Measurements from ENCODE around the gene ATP8A2.
"Not testable (repeated sequence)": the region's sequence is repeated elsewhere in the genome, so short reads cannot be mapped to it uniquely, and the experiment has no call there.

ATP8A2 gene

GRCh38 chr13:25932365-25932764 lies 560.6 kb downstream of the ATP8A2 start:
- no peak for DNase-seq

DNA sequence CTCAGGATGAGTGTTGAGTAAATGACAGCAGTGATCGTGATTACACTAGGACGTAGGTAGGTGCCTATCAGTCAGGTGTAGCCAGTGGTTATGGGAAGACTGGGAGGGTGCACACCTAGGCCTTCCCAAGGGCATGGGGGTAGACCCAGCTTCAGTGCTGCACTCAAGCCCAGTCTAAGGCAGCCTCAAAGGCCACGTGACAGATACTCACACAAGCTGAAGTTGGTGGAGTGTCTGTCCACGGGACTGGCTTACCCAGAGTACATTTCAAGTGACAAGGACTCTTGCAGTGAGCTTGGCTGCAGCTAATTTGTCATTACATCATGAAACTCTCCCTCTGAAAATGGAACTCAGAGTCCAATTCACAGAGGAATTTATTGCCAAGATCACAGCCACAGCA lies 561.7 kb downstream of the ATP8A2 start:
- DNase-seq: no peak

DNA sequence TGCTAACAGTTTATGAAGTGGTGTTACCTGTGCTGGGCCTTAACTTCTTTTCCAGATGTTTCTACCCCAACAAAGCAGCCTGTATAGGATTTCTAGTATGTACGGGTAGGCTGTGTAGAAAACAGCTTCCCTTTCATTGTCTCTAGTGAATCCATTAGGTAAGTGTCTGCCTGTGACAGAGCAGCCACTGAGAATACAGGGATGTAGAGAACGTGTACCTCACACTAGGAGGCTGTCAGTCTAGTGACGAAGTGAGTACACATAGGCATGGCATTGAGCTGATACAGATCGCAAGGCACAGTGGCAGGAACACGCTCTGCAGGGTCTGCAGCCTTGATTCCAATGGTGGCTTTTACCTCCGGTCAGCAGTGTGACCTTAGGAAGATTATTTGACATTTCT lies 562.4 kb downstream of the ATP8A2 start:
- no peak for DNase-seq

DNA sequence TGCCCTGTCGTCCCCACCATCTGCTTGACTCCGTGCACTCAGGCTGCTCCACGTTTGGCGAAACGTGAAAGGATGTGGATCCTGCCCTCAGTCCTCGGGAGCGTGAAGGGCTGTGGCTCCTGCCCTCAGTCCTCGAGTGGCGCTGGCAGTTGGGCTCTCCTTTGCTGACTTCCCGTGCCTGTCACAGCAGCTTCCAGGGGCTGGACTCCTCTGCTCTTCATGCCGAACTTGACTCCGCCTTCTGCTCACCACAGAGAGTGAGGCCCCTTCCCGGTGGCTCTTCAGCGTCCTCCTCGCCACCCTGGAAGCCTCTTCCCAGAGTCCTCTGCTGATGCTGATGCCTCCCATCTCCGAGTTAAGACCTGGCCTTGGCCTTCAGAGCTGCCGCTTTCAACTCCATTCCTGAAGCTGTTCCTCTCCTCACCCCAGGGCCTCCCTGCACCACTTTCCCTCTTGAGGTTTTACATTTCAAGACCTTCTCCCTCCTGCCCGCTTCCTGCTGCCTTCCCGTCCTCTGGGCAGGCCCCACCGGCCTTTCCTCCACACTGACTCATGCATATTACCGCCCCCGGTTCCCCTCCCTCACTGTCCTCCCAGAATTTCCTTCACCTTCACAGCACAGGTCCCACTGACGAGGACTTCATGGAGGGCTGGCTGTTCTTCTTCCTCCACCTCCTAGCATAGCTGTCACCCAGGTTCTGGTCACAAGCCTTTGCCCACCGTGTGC lies 568.4 kb downstream of the ATP8A2 start:
- DNase-seq: no peak

- no peak for DNase-seq
Measured at GRCh38 chr13:25943081-25943480, 571.3 kb downstream of the ATP8A2 start.

DNA sequence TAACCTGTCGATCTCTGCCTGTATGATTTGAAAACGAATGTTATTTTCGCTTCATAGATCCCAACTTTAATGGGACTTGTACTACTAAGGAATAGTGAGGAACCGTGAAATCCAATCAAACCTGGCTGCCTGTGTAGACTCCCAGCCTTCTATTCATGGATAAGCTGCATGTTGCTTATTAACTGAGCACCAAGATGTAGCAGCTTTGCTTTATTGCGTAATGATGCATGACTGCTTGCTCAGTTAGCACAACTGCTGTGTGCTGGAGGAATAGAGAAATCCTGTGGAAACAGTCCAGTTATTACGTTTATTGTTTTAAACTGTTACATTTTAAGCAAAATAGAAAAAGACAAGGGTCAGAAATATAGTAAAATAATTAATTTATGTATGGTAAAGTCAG lies 571.9 kb downstream of the ATP8A2 start:
- DNase-seq: no peak

GRCh38 chr13:25945596-25945995 lies 573.8 kb downstream of the ATP8A2 start:
- DNase-seq: no peak

DNA sequence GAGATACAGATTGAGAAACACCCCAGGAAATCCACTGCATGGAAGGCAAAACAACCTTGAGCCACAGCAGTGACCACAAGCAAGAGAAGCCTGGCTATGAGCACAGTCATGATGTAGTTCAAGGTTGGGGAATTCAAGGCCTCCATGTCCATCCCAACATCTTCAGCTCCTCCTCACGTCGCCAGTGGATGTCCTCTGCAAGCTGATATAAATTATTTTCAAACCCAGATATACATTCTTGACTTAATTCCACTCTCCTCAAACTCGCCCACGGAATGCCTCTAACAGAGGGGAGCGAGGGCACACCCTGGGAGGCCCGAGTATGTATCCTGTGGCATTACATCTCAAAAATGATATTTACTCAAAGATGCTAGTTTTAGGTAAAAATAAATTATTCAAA lies 574.5 kb downstream of the ATP8A2 start:
- DNase-seq: no peak

DNA sequence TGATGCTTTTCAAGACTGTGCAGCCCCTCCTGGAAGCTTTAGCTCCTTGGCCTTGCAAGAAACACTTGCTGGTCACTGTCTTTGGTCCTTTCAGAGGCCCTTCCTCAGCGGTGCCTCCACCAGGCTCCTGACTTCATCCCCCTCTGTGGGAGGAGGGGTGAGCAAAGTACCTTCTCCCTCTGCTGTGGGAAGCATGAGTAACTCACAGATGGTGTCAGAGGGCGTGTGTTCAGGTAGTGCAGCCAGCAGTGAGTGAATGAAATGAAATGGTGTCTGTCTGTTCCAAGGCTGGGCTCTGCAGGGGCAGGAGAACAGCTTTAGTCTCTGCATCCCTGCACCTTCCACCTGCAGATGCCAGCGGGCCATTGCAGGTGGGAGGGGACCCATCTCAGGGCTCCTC lies 577.1 kb downstream of the ATP8A2 start:
- no peak for DNase-seq

DNA sequence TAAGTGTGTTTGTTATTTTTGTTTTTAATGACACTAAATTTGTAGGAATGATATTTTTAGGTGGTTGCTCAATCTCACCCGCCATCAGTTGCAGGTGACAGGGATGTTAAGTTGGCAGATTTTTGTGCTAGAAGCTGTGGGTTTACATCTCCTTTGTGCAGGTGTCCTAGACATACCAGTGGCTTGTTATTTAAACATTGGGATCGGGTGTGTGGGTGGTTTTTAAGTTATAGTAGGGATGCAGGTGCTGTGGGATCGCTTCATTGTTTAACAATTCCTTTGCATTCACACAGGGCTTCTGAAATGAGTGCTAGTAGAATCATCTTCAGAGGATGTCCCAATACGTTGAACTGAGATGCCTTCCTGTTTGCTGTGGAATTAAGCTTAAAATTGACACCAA lies 580.1 kb downstream of the ATP8A2 start:
- no peak for DNase-seq

DNA sequence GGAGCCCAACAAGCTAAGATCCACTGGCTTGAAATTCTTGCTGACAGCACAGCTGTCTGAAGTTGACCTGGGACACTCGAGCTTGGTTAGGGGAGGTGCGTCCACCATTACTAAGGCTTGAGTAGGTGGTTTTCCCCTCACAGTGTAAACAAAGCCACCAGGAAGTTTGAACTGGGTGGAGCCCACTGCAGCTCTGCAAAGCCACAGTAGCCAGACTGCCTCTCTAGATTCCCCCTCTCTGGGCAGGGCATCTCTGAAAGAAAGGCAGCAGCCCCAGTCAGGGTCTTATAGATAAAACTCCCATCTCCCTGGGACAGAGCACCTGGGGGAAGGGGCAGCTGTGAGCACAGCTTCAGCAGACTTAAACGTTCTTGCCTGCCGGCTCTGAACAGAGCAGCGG lies 582.3 kb downstream of the ATP8A2 start:
- DNase-seq: not testable (repeated sequence)

DNA sequence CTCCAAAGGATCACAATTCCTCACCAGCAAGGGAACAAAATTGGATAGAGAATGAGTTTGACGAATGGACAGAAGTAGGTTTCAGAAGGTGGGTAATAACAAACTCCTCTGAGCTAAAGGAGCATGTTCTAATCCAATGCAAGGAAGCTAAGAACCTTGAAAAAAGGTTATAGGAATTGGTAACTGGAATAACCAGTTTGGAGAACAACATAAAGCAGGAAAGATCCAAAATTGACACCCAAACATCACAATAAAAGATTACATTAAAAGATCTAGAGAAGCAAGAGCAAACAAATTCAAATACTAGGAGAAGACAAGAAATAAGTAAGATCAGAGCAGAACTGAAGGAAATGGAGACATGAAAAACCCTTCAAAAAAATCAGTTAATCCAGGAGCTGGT lies 583.2 kb downstream of the ATP8A2 start:
- DNase-seq: not testable (repeated sequence)

DNA sequence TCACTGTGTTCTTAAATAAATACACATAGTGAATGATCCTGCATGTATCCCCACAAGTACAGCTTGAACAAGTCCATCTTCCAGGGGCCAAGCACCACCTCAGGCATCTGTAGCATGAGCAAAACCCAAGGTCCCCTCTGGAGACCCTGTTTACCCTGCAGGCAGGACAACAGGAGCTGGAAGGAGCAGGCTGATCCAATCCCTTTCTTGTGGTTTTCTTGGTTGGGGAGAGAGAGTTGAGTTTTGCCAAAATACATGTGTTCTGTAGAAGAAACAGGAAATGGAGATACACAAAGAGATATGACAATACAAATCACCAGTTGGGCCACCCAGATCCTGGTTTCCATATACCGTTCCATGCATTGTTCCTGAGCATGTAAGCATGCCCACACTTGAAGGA lies 587.2 kb downstream of the ATP8A2 start:
- no peak for DNase-seq

DNA sequence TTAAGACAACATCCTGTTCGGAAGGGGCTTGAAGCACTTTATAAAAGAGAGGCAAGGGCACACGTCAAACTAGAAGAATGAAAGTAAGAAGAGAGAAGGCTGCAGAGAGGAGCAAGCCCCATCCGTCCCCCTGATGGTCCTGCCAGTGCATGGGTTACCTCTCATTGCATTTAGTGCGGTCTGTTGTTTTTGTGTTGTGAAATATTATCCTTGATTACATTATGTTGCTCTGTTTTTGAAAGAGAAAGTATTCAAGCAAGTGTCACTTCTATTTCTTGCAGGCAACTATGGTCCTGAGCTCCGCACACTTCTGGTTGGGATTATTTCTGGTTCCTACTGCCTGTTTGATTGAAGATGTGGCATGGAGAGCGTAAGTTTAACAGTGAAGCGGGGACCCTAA lies 589.5 kb downstream of the ATP8A2 start:
- no peak for DNase-seq

- DNase-seq: no peak
Measured at GRCh38 chr13:25963674-25964073, 591.9 kb downstream of the ATP8A2 start.

- no peak for DNase-seq
Measured at GRCh38 chr13:25965596-25965995, 593.8 kb downstream of the ATP8A2 start.

DNA sequence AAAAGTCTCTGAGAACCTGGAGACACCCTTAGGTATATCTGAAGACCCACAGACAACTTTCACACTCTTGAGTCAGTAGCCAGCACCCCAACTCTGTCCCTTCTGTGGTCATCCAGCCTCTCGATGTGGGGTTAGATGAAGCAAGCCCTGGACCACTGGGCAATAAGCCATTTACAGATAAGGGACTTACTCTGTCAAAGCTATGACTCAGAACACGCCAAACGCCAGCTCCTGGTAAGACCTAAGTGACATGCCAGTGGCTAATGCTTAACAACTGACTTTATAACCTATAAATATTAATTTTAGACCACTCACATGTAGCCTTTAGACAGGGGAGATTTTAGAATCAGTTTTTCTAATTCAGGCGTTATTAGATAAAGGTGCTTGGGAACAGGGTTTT lies 594.3 kb downstream of the ATP8A2 start:
- DNase-seq: no peak

GRCh38 chr13:25967144-25967543 lies 595.4 kb downstream of the ATP8A2 start:
- DNase-seq: no peak

DNA sequence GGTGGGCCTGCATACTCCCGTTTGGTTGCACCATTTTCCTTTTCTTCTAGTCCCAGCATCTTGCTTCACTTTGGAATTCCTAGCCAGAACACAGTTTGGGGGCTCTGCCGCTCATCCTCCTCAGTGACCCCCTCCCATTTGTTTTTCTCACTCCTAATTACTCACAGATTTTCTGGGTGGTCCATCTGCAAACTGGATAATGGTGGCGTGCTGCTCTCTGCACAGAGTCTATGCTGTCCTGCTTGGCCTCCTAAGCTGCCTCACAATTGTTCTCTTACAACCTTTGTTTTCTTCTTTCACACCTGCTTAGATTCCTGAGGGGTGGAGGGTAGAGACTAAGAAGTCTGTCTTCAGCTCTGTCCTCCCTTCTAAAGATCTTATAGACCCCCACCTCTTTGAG lies 599.3 kb downstream of the ATP8A2 start:
- no peak for DNase-seq

GRCh38 chr13:25971459-25972145 lies 599.8 kb downstream of the ATP8A2 start:
- DNase-seq: no peak

DNA sequence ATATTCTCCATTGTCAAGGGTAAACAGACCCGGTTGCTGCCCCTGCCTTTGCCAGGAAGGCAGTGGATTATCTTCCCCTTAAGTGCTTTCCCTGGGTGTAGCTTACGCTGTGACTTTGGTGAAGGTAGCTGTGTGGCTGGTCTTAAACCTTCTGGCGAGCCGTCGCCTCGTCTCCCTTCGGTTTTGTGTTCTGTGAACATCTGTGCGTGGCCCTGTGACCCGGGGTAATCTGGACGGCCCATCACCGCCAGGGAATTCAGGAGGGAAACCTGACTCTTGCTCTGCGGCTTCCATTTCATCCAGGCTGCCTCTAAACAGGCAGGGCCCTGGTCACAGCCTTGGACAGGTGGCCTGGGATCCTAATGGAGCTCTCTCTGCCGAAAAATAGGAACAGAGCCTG lies 601.3 kb downstream of the ATP8A2 start:
- no peak for DNase-seq

DNA sequence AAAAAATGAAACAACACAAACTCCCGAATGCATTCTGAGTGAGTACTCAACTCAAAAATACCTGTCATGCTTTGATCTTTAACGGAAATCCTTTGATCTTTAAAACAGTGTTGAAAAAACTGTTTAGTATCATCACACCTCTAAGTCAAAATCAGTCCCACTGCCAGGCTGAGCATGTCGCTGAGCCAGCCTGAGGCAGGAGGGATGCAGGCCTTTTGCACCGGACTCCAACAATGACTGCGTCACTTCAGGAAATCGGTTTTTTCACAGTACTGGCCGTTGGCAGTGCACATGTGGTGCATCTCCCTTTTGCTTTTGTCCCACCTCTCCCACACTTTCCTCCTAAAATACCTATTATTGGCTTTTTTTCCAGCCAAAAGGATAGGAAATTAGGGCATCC lies 601.8 kb downstream of the ATP8A2 start:
- DNase-seq: no peak

DNA sequence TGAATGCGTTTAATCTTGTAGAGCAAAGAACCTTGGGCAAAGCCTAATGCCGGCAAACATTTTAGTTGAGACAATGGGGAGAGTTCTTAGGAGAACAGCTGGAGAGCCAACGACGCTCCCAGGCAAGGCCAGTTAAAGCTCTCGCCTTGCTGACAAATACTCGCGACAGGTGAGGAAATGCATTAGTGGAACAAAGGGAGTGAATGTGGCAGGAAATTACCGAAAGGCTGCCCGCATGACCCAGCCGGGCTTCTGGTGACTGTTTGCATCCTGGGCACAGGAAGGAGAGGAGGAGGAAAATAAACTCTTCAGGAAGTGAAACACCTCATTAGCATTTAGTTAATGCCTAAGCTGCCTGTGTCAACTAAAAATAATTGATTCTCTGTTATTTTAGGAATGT lies 605.4 kb downstream of the ATP8A2 start:
- DNase-seq: no peak

- no peak for DNase-seq
Measured at GRCh38 chr13:25977671-25978070, 605.9 kb downstream of the ATP8A2 start.

DNA sequence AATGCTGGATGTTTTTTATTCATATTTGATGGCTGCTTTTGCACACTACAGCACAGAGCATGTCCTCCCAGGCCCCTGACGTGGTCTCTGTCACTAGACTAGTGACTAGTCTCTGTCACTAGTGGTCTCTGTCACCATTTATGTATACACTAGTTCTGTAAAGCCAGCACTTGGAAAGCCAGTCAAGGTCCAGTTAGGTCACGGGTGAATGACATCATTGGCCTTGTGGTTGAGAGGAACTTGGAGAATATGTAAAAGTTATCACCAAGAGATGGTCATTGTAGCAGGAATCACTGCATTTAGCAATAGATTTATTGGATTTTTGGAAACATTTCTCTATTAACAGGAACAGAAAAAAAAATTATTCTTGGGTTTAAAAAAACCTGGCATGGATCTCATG lies 607.2 kb downstream of the ATP8A2 start:
- no peak for DNase-seq
